RPMI7951 (cell line): Measurements from ENCODE around the gene GGN. TPM values are rescaled to one million over a fixed set of nuclear protein-coding genes. Genes with fewer than 3 reads are reported as not detected.
"Not testable (repeated sequence)": the region's sequence is repeated elsewhere in the genome, so short reads cannot be mapped to it uniquely, and the experiment has no call there.

Source experiments
- DNase-seq: peaks from one replicate; pipeline ENCODE4 v3.0.0-alpha.2; 2012; ENCODE audit warnings: low read depth
- total RNA-seq: library from RNA; depleted of rRNA; stranded (reverse); fragments of >200 nt; shearing (Covaris generic); gene quantifications from 2 replicates; pipeline ENCODE4 v1.2.3, GENCODE V29; 2014; rRNA removed

Gene GGN
- 0.36 TPM in 1 of 2 replicates, not detected in the other for total RNA-seq

- DNase-seq: peak; percentile 89
These were observed at the start of gene GGN for GRCh38 chr19:38387550-38388348. TSS of gene GGN (minus strand) at chr19:38388034. CDS start at chr19:38387261, 773 bp downstream.

- DNase-seq: no peak
These were observed 49.5 kb upstream of the GGN start for GRCh38 chr19:38437295-38437694.

- no peak for DNase-seq
These were observed 46.8 kb upstream of the GGN start for GRCh38 chr19:38434549-38435051.

GRCh38 chr19:38433268-38433733 lies 45.5 kb upstream of the GGN start, which contains the start of gene RYR1:
TSS of gene RYR1 (plus strand) at chr19:38433691. CDS start at chr19:38433830, 139 bp downstream.
- peak; percentile 34 for DNase-seq

- no peak for DNase-seq
These were observed 43.1 kb upstream of the GGN start for GRCh38 chr19:38430931-38431330.

- DNase-seq: no peak
These were observed 42.0 kb upstream of the GGN start for GRCh38 chr19:38429811-38430156.

GRCh38 chr19:38429055-38429810 lies 41.4 kb upstream of the GGN start:
- peak; percentile 44 for DNase-seq

- not testable (repeated sequence) for DNase-seq
These were observed 39.3 kb upstream of the GGN start for GRCh38 chr19:38427035-38427677.

- DNase-seq: no peak
These were observed 38.1 kb upstream of the GGN start, which contains the start of gene RASGRP4 for GRCh38 chr19:38425810-38426466. TSS of gene RASGRP4 (minus strand) at chr19:38426219. CDS start at chr19:38426091, 128 bp downstream.

- DNase-seq: no peak
These were observed 37.5 kb upstream of the GGN start for GRCh38 chr19:38425222-38425809.

- no peak for DNase-seq
These were observed 36.4 kb upstream of the GGN start for GRCh38 chr19:38424272-38424671.

- no peak for DNase-seq
These were observed 34.6 kb upstream of the GGN start for GRCh38 chr19:38422438-38422837.

- no peak for DNase-seq
These were observed 34.0 kb upstream of the GGN start for GRCh38 chr19:38421856-38422255.

GRCh38 chr19:38420935-38421334 lies 33.1 kb upstream of the GGN start:
- DNase-seq: no peak

- DNase-seq: peak; percentile 36
These were observed 30.0 kb upstream of the GGN start for GRCh38 chr19:38417544-38418506.

GRCh38 chr19:38417146-38417543 lies 29.3 kb upstream of the GGN start:
- DNase-seq: no peak

GRCh38 chr19:38413416-38413815 lies 25.6 kb upstream of the GGN start:
- no peak for DNase-seq

- no peak for DNase-seq
These were observed 25.1 kb upstream of the GGN start for GRCh38 chr19:38412961-38413360.

GRCh38 chr19:38412491-38412890 lies 24.7 kb upstream of the GGN start:
- no peak for DNase-seq

GRCh38 chr19:38411898-38412297 lies 24.1 kb upstream of the GGN start:
- not testable (repeated sequence) for DNase-seq
